Ascending aorta (tissue), 2 donors: ENCODE results near the gene SPEM3. TPM values are rescaled to one million over a fixed set of nuclear protein-coding genes. Genes with fewer than 3 reads are reported as not detected.
A peak's percentile ranks its signal among the peaks of the same experiment; 100 is the strongest.
"Not testable (repeated sequence)": the region's sequence is repeated elsewhere in the genome, so short reads cannot be mapped to it uniquely, and the experiment has no call there.

Experiments used
- DNase-seq, 2 donors: peaks; one replicate each; pipeline ENCODE4 v3.0.0-alpha.2; 2019; ENCODE audit warnings: low spot score in 2 of 2
- H3K27ac ChIP-seq, 2 donors: fragments of 200-600 bp; sonication (generic); one replicate each; pipeline ENCODE4 v1.5.1; 2016 to 2017; ENCODE audit warnings: mild to moderate bottlenecking in 1 of 2
- H3K27me3 ChIP-seq: fragments of 200-600 bp; sonication (generic); one replicate; pipeline ENCODE4 v1.5.1; 2017
- H3K36me3 ChIP-seq, 2 donors: fragments of 200-600 bp; sonication (generic); one replicate each; pipeline ENCODE4 v1.5.1; 2016
- H3K4me1 ChIP-seq, 2 donors: fragments of 200-600 bp; sonication (generic); one replicate each; pipeline ENCODE4 v1.5.1; 2016 to 2017; ENCODE audit warnings: mild to moderate bottlenecking in 1 of 2
- H3K4me3 ChIP-seq, 2 donors: fragments of 200-600 bp; sonication (generic); one replicate each; pipeline ENCODE4 v1.5.1; 2016 to 2017; ENCODE audit warnings: mild to moderate bottlenecking in 1 of 2
- H3K9me3 ChIP-seq, 2 donors: fragments of 200-600 bp; sonication (generic); one replicate each; pipeline ENCODE4 v1.5.1; 2016
- intact Hi-C: fragments of 100-400 bp; cut with DNase I; formaldehyde crosslinking; loops from one replicate; pipeline ENCODE4 v1.15.1; 2023
- total RNA-seq: library from RNA; depleted of rRNA; stranded (reverse); fragments of >200 nt; gene quantifications from one replicate; pipeline ENCODE4 v1.1.0, GENCODE V29; 2016
- TF ChIP-seq, protein P1 (sequence below), 3 experiments: fragments of 200-600 bp in 2 of 3; fragments of 450-650 bp in 1 of 3; sonication (generic) in 2 of 3; IDR thresholded peaks; one replicate each; pipeline ENCODE4 v1.5.1; 2016 to 2019; ENCODE audit warnings: antibody characterized with exemption in 3 of 3, mild to moderate bottlenecking in 1 of 3, moderate library complexity in 1 of 3

SPEM3 gene
- total RNA-seq, 1 donor from 2014 or later = not detected

- Histone ChIP-seq H3K36me3 (peaks cover 0 to 3% of the 10 kb centered on the region in 2 donors), H3K27me3 (no peaks in the 10 kb centered on the region), H3K9me3 (no peaks in the 10 kb centered on the region), H3K4me1 (peaks cover 14 to 42% of the 10 kb centered on the region in 2 donors), H3K27ac (peak overlapping the region; percentile 100), H3K4me3 (peak overlapping the region; percentile 100)
- TF ChIP-seq, protein P1, sequence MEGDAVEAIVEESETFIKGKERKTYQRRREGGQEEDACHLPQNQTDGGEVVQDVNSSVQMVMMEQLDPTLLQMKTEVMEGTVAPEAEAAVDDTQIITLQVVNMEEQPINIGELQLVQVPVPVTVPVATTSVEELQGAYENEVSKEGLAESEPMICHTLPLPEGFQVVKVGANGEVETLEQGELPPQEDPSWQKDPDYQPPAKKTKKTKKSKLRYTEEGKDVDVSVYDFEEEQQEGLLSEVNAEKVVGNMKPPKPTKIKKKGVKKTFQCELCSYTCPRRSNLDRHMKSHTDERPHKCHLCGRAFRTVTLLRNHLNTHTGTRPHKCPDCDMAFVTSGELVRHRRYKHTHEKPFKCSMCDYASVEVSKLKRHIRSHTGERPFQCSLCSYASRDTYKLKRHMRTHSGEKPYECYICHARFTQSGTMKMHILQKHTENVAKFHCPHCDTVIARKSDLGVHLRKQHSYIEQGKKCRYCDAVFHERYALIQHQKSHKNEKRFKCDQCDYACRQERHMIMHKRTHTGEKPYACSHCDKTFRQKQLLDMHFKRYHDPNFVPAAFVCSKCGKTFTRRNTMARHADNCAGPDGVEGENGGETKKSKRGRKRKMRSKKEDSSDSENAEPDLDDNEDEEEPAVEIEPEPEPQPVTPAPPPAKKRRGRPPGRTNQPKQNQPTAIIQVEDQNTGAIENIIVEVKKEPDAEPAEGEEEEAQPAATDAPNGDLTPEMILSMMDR (IDR thresholded peaks at IDR 0.05) = no peak
- DNase-seq = no peak
- intact Hi-C loops = loop anchor here (5.0 to 10.0 kb wide), 3 partner anchors 205 to 677 kb away; partner anchors contain the start of genes CYB5D1, NAA38, TMEM88 and TP53
These were observed 51.4 kb downstream of the SPEM3 start for GRCh38 chr17:7480089-7480384.

GRCh38 chr17:7481275-7481674 lies 52.6 kb downstream of the SPEM3 start, which contains the start of gene SLC35G6:
SLC35G6 (plus strand) TSS chr17:7481446; CDS start chr17:7481517, 71 bp downstream.
- peak within 1 kb of the TSS; percentile 100 for H3K27ac ChIP-seq
- H3K4me3 ChIP-seq = peak within 1 kb of the TSS; percentile 100
- not testable (repeated sequence) for H3K27me3 ChIP-seq, H3K36me3 ChIP-seq, DNase-seq, H3K9me3 ChIP-seq
- intact Hi-C loops = loop anchor here (5.0 to 10.0 kb wide), 3 partner anchors 204 to 676 kb away; partner anchors contain the start of genes CYB5D1, NAA38, TMEM88 and TP53
- H3K4me1 ChIP-seq = peaks cover 19 to 41% of the 10 kb centered on the region in 2 donors

- H3K4me1 ChIP-seq = peaks cover 17 to 41% of the 10 kb centered on the region in 2 donors
- intact Hi-C loops = loop anchor here (5.0 to 10.0 kb wide), 3 partner anchors 203 to 675 kb away; partner anchors contain the start of genes CYB5D1, NAA38, TMEM88 and TP53
- H3K36me3 ChIP-seq, H3K27me3 ChIP-seq, H3K4me3 ChIP-seq, H3K9me3 ChIP-seq, DNase-seq: not testable (repeated sequence)
- H3K27ac ChIP-seq = peak overlapping the region; percentile 98 to 100
These were observed 53.4 kb downstream of the SPEM3 start for GRCh38 chr17:7481842-7482741.

Other genes with a start within 250 kb of the SPEM3 start
- 3.9 TPM for gene ASGR1, start 249.5 kb upstream of the SPEM3 start, total RNA-seq
- gene DLG4, start 209.0 kb upstream of the SPEM3 start, total RNA-seq = 34.9 TPM
- 1,048 TPM for gene ACADVL, start 208.9 kb upstream of the SPEM3 start, total RNA-seq
- 17.2 TPM for gene DVL2, start 194.3 kb upstream of the SPEM3 start, total RNA-seq
- gene PHF23, start 189.4 kb upstream of the SPEM3 start, total RNA-seq = 13.3 TPM
- 422 TPM for gene GABARAP, start 186.4 kb upstream of the SPEM3 start, total RNA-seq
- 81.4 TPM for gene CTDNEP1, start 177.1 kb upstream of the SPEM3 start, total RNA-seq
- 106 TPM for gene ELP5, start 176.6 kb upstream of the SPEM3 start, total RNA-seq
- gene CLDN7, start 166.4 kb upstream of the SPEM3 start, total RNA-seq = not detected
- 4.9 TPM for gene SLC2A4, start 147.1 kb upstream of the SPEM3 start, total RNA-seq
- not detected for gene YBX2, start 134.2 kb upstream of the SPEM3 start, total RNA-seq
- 248 TPM for gene EIF5A, start 121.2 kb upstream of the SPEM3 start, total RNA-seq
- 52.4 TPM for gene GPS2, start 113.5 kb upstream of the SPEM3 start, total RNA-seq
- gene NEURL4, start 99.5 kb upstream of the SPEM3 start, total RNA-seq = 22.0 TPM
- 12.0 TPM for gene ACAP1, start 92.3 kb upstream of the SPEM3 start, total RNA-seq
- 14.6 TPM for gene KCTD11, start 76.7 kb upstream of the SPEM3 start, total RNA-seq
- not detected for gene TMEM95, start 73.7 kb upstream of the SPEM3 start, total RNA-seq
- 0.43 TPM for gene TNK1, start 47.8 kb upstream of the SPEM3 start, total RNA-seq
- gene PLSCR3, start 34.3 kb upstream of the SPEM3 start, total RNA-seq = 297 TPM
- gene TMEM256, start 24.8 kb upstream of the SPEM3 start, total RNA-seq = 241 TPM
- gene NLGN2, start 21.0 kb upstream of the SPEM3 start, total RNA-seq = 34.3 TPM
- gene SPEM1, start 8.5 kb upstream of the SPEM3 start, total RNA-seq = not detected
- gene SPEM2, start 3.2 kb upstream of the SPEM3 start, total RNA-seq = not detected
- 20.4 TPM for gene TMEM102, start 6.6 kb downstream of the SPEM3 start, total RNA-seq
- 0.32 TPM for gene FGF11, start 10.7 kb downstream of the SPEM3 start, total RNA-seq
- gene CHRNB1, start 16.2 kb downstream of the SPEM3 start, total RNA-seq = 5.0 TPM
- gene ZBTB4, start 50.8 kb downstream of the SPEM3 start, total RNA-seq = 67.9 TPM
- gene SLC35G6, start 52.6 kb downstream of the SPEM3 start, total RNA-seq = not detected
- 69.5 TPM for gene POLR2A, start 55.5 kb downstream of the SPEM3 start, total RNA-seq
- 88.6 TPM for gene TNFSF12, start 120.2 kb downstream of the SPEM3 start, total RNA-seq
- gene TNFSF13, start 129.9 kb downstream of the SPEM3 start, total RNA-seq = 17.5 TPM
- 92.0 TPM for gene SENP3, start 133.1 kb downstream of the SPEM3 start, total RNA-seq
- gene CD68, start 150.8 kb downstream of the SPEM3 start, total RNA-seq = 151 TPM
- gene MPDU1, start 155.0 kb downstream of the SPEM3 start, total RNA-seq = 157 TPM
- not detected for gene SOX15, start 161.2 kb downstream of the SPEM3 start, total RNA-seq
- gene FXR2, start 186.0 kb downstream of the SPEM3 start, total RNA-seq = 19.3 TPM
- gene SAT2, start 199.0 kb downstream of the SPEM3 start, total RNA-seq = 22.6 TPM
- gene SHBG, start 201.3 kb downstream of the SPEM3 start, total RNA-seq = not detected
- 0.11 TPM for gene ATP1B2, start 222.1 kb downstream of the SPEM3 start, total RNA-seq